Upper lobe of left lung (tissue), 4 donors: ENCODE results near the gene RNASEH2C.
"Not testable (repeated sequence)": the region's sequence is repeated elsewhere in the genome, so short reads cannot be mapped to it uniquely, and the experiment has no call there.

Experiments
- CTCF ChIP-seq, 6 experiments: fragments of 450-650 bp in 4 of 6; fragments of 200-600 bp in 2 of 6; sonication (generic) in 2 of 6; IDR thresholded peaks; one replicate each; pipeline ENCODE4 v1.5.1; 2016 to 2019; ENCODE audit warnings: antibody characterized with exemption in 6 of 6
- POLR2A ChIP-seq, 4 donors: fragments of 450-650 bp; IDR thresholded peaks; one replicate each; pipeline ENCODE4 v1.5.1; 2016 to 2017; ENCODE audit warnings: antibody characterized with exemption in 4 of 4, mild to moderate bottlenecking in 2 of 4
- POLR2AphosphoS5 ChIP-seq, 2 donors: sonication (generic); formaldehyde crosslinking; IDR thresholded peaks; one replicate each; pipeline ENCODE4 v1.5.1; 2017; ENCODE audit warnings: antibody characterized with exemption in 2 of 2

- not testable (repeated sequence) for TF ChIP-seq CTCF, POLR2A, POLR2AphosphoS5 (IDR thresholded peaks at IDR 0.05)
These were observed 42.2 kb upstream of the RNASEH2C start for GRCh38 chr11:65762816-65763215.
